Activated CD4-positive, alpha-beta T cell treated with anti-CD3 and anti-CD28 coated beads for 1 hour (primary cell): ENCODE measurements around the gene ZNF543.
A peak's percentile ranks its signal among the peaks of the same experiment; 100 is the strongest.
"Not testable (repeated sequence)": the region's sequence is repeated elsewhere in the genome, so short reads cannot be mapped to it uniquely, and the experiment has no call there.

ENCODE experiments used
- DNase-seq: peaks from one replicate; pipeline ENCODE4 v3.0.0-alpha.2; 2020

The ZNF543 gene

DNA sequence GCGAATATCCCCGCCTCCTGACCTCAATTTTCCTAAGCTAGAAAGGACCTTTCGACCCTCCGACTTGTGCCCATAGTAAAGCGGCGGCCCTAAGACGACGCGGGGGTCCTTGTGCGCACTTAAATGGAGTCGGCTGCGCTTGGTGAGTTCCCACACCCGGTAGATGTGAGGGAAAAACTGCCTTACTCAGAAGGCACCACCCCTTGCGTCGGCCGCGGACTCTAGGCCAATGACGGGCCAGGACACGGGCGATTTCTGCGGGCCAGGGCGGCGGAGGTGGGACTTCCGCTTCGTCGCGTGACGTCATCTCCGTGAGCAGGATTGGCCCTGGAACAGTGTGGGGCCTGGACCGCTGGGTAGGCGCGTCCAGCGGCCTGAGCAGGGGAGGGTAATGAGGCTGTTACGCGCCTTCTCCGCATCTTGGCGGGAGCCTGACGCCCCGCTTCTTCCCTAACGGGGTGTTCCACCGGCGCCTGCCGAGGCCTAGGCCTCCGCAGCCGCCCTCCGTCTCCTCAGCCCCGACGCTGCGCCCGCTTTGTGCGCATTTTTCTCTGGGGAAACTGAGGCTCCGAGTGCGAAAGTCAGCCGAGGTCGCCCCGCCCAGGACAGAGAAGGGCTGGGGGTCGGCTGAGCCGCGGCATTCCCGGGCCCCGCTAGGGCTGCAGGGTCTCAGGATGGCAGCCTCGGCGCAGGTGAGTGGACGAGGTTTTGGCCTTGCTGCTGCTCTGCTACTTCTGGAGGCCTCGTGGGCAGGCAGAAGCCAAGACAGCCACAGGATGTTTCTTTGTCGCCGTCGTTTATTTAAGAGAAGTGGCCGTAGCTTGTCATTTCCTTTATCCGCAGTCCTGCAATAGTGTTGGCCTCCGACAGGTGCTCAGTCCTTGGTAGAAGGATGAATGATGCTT lies at the start of gene ZNF543:
Gene ZNF543 (plus strand): TSS at position 293 of the 905 bp plus-strand sequence. CDS start 382 bp downstream, at position 675.
- peak; percentile 83 for DNase-seq

- no peak for DNase-seq
Observed at GRCh38 chr19:57271280-57271679, 49.0 kb upstream of the ZNF543 start.

GRCh38 chr19:57273014-57273413 lies 47.3 kb upstream of the ZNF543 start:
- no peak for DNase-seq

- DNase-seq = no peak
Observed at GRCh38 chr19:57276430-57276829, 43.8 kb upstream of the ZNF543 start.

DNA sequence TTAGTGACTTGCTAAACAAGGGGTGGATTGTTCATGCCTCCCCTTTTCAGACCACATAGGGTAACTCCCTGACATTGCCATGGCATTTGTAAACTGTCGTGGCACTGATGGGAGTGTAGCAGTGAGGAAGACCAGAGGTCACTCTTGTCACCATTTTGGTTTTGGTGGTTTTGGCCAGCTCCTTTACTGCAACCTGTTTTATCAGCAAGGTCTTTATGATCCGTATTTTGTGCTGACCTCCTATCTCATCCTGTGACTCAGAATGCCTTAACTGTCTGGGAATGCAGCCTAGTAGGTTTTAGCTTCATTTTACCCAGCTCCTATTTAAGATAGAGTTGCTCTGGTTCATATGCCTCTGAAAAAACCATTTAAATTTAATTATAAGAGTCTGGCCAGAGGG lies 41.8 kb upstream of the ZNF543 start:
- DNase-seq = not testable (repeated sequence)

- peak; percentile 69 for DNase-seq
Observed at GRCh38 chr19:57279418-57280164, 40.7 kb upstream of the ZNF543 start.

- DNase-seq = peak; percentile 94
Observed at GRCh38 chr19:57280165-57280961, 39.9 kb upstream of the ZNF543 start, which contains the start of gene ZNF460. Gene ZNF460 (plus strand): TSS chr19:57280485. CDS start chr19:57280807, 322 bp downstream.

DNA sequence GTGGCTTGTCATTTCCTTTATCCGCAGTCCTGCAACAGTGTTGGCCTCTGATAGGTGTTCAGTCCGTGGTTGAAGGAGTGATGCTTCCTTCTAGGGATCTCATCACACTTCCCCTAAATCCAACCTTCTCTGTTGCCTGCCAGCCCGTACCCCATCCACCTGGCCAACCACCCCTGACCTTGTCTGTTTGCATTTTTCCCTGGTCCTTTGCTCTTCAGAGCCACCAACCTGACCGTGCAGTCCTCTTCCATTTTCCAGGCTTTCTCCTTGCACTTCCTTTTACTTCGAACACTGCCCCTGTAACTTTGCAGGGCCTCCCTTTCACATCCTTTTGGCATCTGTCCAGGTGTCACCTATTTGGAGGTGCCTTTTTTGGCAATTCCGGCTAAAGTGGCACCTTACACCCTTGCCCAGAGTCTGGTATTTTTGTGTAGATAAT lies 39.3 kb upstream of the ZNF543 start:
- DNase-seq = no peak

DNA sequence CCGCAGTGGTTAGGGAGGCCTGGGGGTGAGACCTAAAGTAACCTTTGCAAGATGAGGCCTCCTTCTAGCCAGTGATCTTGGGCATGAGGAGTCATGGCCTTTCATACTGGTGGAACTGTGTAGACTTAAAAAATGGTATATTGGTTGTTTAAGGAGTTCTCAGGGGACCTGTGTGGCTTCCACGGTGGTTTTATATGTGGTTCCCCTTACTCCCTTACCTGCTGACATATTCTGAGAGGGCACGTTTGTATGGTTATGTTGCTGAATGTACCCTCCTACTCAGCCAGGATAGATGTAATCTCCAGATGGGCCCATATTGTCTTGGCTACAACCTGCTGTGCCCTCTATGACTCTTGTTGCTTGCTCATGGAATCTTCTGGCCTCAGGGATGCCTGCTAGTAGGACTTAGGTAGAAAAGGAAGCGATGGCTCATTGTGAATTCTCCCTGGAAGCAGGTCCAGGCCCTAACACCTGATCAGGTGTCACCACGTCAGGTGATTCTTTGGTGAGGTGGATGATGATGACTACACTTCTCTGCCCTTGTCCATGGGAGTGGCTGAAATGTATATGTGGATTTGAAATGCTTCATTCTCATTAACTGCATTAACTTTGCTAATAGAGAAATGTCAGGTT lies 38.1 kb upstream of the ZNF543 start:
- no peak for DNase-seq

GRCh38 chr19:57288373-57288772 lies 31.9 kb upstream of the ZNF543 start:
- DNase-seq = no peak

DNA sequence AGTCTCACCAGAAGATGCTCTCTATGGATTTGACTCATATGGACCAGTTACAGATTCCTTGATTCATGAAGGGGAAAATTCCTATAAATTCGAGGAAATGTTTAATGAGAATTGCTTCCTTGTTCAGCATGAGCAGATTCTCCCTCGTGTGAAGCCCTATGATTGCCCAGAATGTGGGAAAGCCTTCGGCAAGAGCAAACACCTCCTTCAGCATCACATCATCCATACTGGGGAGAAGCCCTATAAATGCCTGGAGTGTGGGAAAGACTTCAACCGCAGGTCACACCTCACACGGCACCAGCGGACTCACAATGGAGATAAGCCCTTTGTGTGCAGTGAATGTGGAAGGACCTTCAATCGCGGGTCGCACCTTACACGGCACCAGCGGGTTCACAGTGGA lies 29.3 kb upstream of the ZNF543 start:
- DNase-seq = no peak

DNA sequence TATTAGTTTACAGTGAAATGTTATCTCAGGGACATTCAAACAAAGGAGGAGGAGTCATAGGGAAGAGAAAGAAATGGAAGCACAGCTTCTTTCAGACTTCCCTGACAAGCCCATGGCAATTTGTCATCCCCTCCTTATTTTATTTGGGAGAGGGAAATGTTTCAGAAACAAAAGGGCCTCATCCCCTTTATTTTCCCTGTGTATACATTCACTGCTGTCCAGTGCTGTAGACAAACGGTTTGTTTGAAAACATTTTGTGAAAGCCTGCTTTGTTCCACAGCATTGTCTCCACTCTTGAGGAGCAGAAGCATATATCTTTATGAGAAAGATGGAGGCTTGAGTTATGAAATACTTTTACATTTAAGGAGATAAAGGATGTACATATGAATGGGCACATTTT lies 27.7 kb upstream of the ZNF543 start:
- DNase-seq = no peak

- DNase-seq = no peak
Observed at GRCh38 chr19:57293719-57294118, 26.6 kb upstream of the ZNF543 start.

DNA sequence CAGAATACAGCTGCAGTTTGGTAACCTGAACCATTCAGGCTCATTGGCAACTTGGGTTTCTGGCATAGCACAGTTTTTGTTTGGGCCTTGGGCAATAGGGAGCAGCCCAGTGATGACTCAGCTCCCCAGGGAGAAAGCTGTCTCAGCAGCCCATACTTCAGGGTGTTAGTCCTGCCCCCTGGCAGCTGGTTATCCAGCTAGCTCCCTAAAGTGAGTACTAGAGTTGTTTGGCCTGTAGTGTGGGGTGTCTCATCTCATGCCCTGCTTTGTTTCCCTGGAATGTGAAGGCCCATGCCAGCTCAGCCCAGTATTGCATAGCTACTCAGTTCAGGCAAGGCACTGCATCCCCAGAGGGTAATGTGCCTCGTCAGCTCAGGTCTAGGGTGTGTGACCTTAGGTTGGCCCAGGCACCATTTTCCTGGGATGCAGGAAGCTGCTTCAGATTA lies 18.2 kb upstream of the ZNF543 start:
- no peak for DNase-seq

- DNase-seq = no peak
Observed at GRCh38 chr19:57302727-57303401, 17.4 kb upstream of the ZNF543 start.

GRCh38 chr19:57305056-57305455 lies 15.2 kb upstream of the ZNF543 start:
- no peak for DNase-seq

DNA sequence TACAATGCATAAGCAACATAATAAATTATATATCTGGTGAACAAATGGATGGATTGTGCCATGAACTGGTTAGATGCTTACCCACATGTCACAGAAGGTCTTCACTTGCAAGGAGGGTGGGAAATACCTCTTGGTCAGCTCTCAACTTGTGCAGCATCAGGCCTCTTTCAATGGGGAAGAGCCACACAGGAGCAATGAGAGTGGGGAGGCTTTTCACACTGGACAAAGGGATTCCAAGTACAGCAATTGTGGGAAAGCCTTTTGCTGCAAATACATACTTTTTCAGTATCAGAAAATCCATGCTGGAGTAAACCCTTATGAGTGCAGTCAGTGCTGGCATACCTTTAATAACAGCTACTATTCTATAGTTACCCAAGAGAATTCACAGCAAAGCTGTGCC lies 11.8 kb upstream of the ZNF543 start:
- no peak for DNase-seq

DNA sequence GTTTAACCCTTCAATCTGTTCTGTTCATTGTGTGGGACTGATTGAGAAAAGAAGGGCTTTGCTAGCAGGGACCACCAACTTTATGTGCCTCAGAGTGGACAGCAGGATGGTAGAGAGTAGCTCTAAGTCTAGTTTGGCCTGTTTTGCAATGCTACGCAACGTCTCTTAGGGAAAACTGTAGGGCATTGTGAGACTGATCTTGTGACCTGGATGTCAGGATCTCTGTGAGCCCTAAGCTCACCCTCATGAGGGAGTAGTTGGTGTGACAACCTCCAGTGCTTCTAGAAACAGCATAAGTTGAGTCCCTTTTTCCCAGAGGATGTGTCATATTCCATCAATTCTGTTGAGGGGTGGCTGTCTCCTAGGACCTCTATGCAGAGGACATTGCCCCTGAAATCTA lies 9.5 kb upstream of the ZNF543 start:
- no peak for DNase-seq

GRCh38 chr19:57314146-57314545 lies 6.1 kb upstream of the ZNF543 start:
- DNase-seq = no peak

DNA sequence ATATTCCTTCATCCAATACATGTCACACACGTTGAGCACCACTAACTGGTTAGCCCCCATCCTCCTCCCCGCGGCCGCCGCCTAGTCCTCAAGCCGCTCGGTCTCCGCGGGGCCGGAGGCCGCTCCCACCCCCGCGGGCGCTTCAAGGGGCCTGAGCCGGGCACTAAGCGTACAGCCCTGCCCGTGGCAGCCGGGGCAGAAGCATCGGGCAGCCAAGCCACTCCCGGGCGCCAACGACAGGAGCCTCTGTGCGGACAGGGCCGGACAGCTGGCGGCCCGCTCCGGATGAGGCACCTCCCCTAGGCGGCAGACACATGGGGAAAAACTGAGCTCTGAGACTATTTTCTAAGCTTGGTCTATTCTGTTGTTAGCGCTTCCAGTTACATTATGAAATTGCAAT lies 2.8 kb upstream of the ZNF543 start:
- DNase-seq = no peak

DNA sequence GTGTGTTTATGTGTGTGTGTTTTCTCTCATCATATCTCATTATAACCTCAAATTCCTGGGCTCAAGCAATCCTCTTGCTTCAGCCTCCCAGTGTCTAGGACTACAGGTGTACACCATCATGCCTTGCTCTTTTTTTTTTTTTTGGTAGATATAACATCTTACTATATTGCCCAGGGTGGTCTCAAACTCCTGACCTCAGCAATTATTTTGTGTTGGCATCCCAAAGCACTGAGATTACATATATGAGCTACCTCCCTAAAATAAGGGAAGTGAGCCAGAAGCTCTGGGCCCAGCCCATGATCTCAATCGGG lies 448 bp upstream of the ZNF543 start:
- no peak for DNase-seq

DNA sequence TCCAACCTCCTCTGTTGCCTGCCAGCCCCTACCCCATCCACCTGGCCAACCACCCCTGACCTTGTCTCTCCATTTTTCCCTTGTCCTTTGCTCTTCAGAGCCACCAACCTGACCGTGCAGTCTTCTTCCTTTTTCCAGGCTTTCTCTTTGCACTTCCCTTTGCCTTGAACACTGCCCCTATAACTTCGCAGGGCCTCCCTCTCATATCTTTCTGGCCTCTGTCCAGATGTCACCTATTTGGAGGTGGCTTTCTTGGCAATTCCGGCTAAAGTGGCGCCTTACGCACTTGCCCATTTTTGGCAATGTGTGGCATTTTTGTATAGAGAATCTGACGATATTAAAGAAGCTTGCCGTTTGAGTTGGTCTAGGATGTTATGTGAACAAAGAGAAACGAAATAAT lies 844 bp downstream of the ZNF543 start:
- DNase-seq = no peak
